Adrenal gland (tissue), 12 donors: Measurements from ENCODE around the gene ATP9A. TPM values are rescaled to one million over a fixed set of nuclear protein-coding genes. Genes with fewer than 3 reads are reported as not detected.
A peak's percentile ranks its signal among the peaks of the same experiment; 100 is the strongest.

Experiments used
- DNase-seq, 7 donors: peaks; one replicate each; pipeline ENCODE4 v3.0.0-alpha.2; 2019 to 2020
- H3K27ac ChIP-seq, 5 donors: fragments of 200-600 bp; sonication (generic) in 4 of 5; 1 replicate in 3 of 5; 2 replicates in 2 of 5; pipeline versions ENCODE4 v1.5.1 to v1.8.0; 2016 to 2020; ENCODE audit warnings: mild to moderate bottlenecking in 1 of 5
- H3K27me3 ChIP-seq: fragments of 200-600 bp; 2 replicates; pipeline ENCODE4 v1.8.0; 2021
- H3K36me3 ChIP-seq, 2 donors: fragments of 200-600 bp; replicated peaks in 1 of 2; 1 replicate in 1 of 2; 2 replicates in 1 of 2; pipeline versions ENCODE4 v1.5.1 to v1.8.0; 2018 to 2022
- H3K4me1 ChIP-seq, 2 donors: fragments of 200-600 bp; replicated peaks in 1 of 2; 1 replicate in 1 of 2; 2 replicates in 1 of 2; pipeline versions ENCODE4 v1.5.1 to v1.8.0; 2018 to 2021
- H3K4me3 ChIP-seq, 4 donors: fragments of 200-600 bp; sonication (generic) in 3 of 4; one replicate each; pipeline ENCODE4 v1.5.1; 2016 to 2018
- H3K9me3 ChIP-seq, 3 donors: fragments of 200-600 bp; sonication (generic) in 1 of 3; replicated peaks in 1 of 3; 1 replicate in 2 of 3; 2 replicates in 1 of 3; pipeline versions ENCODE4 v1.5.1 to v1.8.0; 2016 to 2021
- POLR2A ChIP-seq, 2 donors: fragments of 450-650 bp; IDR thresholded peaks; one replicate each; pipeline ENCODE4 v1.6.1; 2017; ENCODE audit warnings: antibody characterized with exemption in 2 of 2, mild to moderate bottlenecking in 2 of 2, moderate library complexity in 1 of 2
- WGBS, 4 donors: extraction: QIAGEN DNeasy Blood & Tissue Kit in 2 of 4; methylation state at CpG; one replicate each; pipeline versions ENCODE4 v1.1.5 to v1.1.7; 2013 to 2017; 5-methylcytosine and 5-hydroxymethylcytosine counted together
- intact Hi-C, 2 donors: fragments of 100-400 bp; cut with DNase I; formaldehyde crosslinking; loops; one replicate each; pipeline versions ENCODE4 v1.14.1 to v1.15.0; 2022 to 2023
- polyA plus RNA-seq, 3 donors: library from polyadenylated mRNA; stranded (reverse); fragments of 200-250 nt in 2 of 3; fragments of 350-450 nt in 1 of 3; fragmentation: Illumina TruSeq in 1 of 3; extraction: RNeasy Lipid Tissue Mini Kit (QIAGEN cat#74804) in 1 of 3; gene quantifications; one replicate each; pipeline ENCODE4 v1.2.3, GENCODE V29; 2013 to 2014
- total RNA-seq, 9 donors: library from RNA; depleted of rRNA in 4 of 9; stranded (reverse); fragments of >200 nt in 4 of 9; fragments of 120-200 nt in 1 of 9; fragmentation: NEBNext Ultra II Directional in 1 of 9; extraction: Animal tissue kit (Norgen Biotek cat#: 25700) in 1 of 9; gene quantifications; one replicate each; pipeline versions ENCODE4 v1.1.0 to v1.2.4, GENCODE V29; 2013 to 2023
- TF ChIP-seq, protein P1 (sequence below), 6 experiments: fragments of 450-650 bp in 4 of 6; fragments of 200-600 bp in 2 of 6; sonication (generic) in 1 of 6; IDR thresholded peaks; 1 replicate in 5 of 6; 2 replicates in 1 of 6; pipeline versions ENCODE4 v1.5.1 to v1.8.0; 2016 to 2021; ENCODE audit warnings: antibody characterized with exemption in 6 of 6, mild to moderate bottlenecking in 2 of 6, moderate library complexity in 1 of 6
- donor health status: healthy with polysubstance abuse.
- donor health status: Bipolar disorder and iron deficiency.
- donor health status: DM: yes; HTN: yes; CAD: no.
- donor health status: DM: no; HTN: no; CAD: no.
- donor health status: DM: no; HTN: no; CAD: no.
- donor health status: DM: yes; HTN: yes; CAD: no.

Gene ATP9A
- total and polyA plus RNA-seq, 12 donors, result 3.7 to 34.5 (median 16.7) TPM

DNA sequence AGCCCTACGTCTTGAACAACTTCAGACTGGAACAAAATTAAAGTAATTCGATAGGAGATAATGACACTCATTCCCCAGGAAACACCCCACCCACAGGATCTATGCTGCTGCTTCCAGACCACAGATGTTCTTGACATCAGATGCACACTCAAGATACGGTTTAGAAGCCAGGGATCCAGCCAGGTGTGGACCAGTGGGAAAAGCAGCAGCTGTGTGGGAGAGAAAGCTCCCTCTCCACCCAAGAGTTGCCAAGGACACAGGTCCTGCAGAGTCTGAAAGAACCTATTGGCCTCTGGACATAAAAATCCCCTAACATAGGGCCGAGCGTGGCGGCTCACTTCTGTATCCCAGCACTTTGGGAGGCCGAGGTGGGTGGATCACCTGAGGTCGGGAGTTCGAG lies 133.9 kb downstream of the ATP9A start:
- Histone ChIP-seq H3K4me3 (no peak overlapping the region), H3K9me3 (no peaks in the 10 kb centered on the region), H3K27ac (no peak overlapping the region), H3K36me3 (no peaks in the 10 kb centered on the region), H3K4me1 (peaks cover 0 to 18% of the 10 kb centered on the region in 2 donors), H3K27me3 (no peaks in the 10 kb centered on the region)
- no peak for DNase-seq
- WGBS, 4 donors, result 85 to 88% (median 87%) methylated on average over 9 of the region's 9 CpGs
- intact Hi-C loops, result no loop called here
- no peak for TF ChIP-seq POLR2A (IDR thresholded peaks at IDR 0.05)
- TF ChIP-seq, protein P1, sequence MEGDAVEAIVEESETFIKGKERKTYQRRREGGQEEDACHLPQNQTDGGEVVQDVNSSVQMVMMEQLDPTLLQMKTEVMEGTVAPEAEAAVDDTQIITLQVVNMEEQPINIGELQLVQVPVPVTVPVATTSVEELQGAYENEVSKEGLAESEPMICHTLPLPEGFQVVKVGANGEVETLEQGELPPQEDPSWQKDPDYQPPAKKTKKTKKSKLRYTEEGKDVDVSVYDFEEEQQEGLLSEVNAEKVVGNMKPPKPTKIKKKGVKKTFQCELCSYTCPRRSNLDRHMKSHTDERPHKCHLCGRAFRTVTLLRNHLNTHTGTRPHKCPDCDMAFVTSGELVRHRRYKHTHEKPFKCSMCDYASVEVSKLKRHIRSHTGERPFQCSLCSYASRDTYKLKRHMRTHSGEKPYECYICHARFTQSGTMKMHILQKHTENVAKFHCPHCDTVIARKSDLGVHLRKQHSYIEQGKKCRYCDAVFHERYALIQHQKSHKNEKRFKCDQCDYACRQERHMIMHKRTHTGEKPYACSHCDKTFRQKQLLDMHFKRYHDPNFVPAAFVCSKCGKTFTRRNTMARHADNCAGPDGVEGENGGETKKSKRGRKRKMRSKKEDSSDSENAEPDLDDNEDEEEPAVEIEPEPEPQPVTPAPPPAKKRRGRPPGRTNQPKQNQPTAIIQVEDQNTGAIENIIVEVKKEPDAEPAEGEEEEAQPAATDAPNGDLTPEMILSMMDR (IDR thresholded peaks at IDR 0.05), result no peak

DNA sequence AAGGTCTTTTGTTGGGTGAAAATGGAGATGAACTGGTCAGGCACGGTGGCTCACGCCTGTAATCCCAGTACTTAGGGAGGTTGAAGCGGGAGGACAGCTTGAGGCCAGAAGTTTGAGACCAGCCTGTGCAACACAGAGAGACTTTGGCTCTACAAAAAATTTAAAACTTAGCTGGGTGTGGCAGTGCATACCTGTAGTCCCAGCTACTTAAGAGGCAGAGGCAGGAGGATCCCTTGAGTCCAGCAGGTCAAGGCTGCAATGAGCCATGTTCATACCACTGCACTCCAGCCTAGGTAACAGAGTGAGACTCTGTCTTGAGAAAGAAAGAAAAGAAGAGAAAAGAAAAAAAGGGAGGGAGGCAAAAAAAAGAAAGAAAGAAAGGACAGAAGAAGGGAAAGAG lies 134.8 kb downstream of the ATP9A start:
- WGBS, 4 donors, result 92 to 97% (median 93%) methylated on average over 3 of the region's 3 CpGs
- Histone ChIP-seq H3K27ac (no peak overlapping the region), H3K4me1 (peaks cover 0 to 21% of the 10 kb centered on the region in 2 donors)

DNA sequence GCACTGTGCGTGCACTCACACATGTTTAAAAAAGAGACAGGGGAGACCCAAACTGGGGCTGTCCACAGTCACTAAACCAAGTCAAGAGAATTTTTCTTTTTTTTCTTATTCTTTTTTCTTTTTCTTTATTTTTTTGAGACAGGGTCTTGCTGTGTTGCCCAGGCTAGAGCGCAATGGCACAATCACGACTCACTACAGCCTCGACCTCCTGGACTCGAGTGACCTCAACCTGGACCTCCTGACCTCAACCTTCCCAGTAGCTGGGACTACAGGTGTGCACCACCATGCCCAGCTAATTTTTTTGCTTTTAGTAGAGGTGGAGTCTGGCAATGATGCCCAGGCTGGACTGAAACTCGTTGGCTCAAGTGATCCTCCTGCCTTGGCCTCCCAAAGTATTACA lies 136.2 kb downstream of the ATP9A start:
- Histone ChIP-seq H3K9me3 (no peaks in the 10 kb centered on the region), H3K27me3 (no peaks in the 10 kb centered on the region), H3K4me1 (peaks cover 0 to 21% of the 10 kb centered on the region in 2 donors), H3K36me3 (no peaks in the 10 kb centered on the region), H3K27ac (peak overlapping the region in 3 of 5 donors; percentile 70 to 88 (median 80)), H3K4me3 (no peak overlapping the region)
- 79 to 95% (median 83%) methylated on average over 6 of the region's 6 CpGs for WGBS, 4 donors
- no peak for DNase-seq
- intact Hi-C loops, result no loop called here
- TF ChIP-seq POLR2A (IDR thresholded peaks at IDR 0.05), result no peak
- TF ChIP-seq, protein P1 (IDR thresholded peaks at IDR 0.05), result no peak

More for the DNA sequence above, 134.8 kb downstream of the ATP9A start:
- H3K9me3 ChIP-seq, result no peaks in the 10 kb centered on the region
- TF ChIP-seq, protein P1 (IDR thresholded peaks at IDR 0.05), result no peak
- TF ChIP-seq POLR2A (IDR thresholded peaks at IDR 0.05), result no peak
- H3K4me3 ChIP-seq, result no peak overlapping the region
- no peaks in the 10 kb centered on the region for H3K27me3 ChIP-seq
- no peak for DNase-seq
- intact Hi-C loops, result no loop called here
- H3K36me3 ChIP-seq, result no peaks in the 10 kb centered on the region

DNA sequence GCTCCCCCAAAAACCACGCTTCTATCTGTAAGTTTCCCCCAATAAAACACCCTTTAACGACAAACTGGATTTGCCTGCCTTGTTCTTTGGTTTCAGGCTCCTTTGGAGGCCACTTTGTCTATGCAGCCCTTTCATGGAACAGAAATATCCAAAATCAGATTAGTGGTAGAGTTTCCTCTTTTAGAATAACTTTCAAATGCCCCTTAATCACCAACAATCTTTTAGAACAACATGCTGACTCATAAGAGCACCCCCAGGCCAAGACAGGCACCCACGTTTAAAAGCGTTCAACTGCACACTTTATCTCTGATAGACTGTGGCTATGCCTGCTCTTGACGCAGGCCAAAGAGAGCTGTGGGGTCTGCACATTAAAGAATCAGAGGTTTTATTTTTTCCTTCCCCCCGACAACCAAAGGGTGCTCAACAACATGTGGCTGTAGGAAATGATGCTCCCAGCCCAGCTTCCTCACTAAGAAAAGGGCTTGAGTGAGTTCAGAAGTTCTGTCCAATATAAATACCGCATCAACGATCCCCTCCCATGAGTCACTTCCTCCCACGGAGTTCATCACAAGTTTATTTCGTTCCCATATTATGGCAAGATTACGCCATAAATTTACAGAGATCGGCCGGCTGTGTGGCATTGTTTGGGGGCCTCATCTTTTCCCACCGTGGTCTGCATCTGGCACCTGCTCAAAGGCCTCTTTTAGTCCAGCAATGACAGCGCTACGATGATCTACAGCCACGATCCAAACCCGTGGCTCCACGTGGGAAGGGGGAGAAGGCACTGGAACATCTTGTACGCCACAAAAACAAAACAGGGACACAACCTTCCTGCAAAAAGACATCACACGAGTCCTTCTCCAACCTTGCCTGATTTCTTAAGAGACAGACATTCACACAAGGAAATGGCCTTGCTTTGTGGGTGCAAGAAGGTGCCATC lies 136.9 kb downstream of the ATP9A start:
- Histone ChIP-seq H3K9me3 (no peaks in the 10 kb centered on the region), H3K27ac (peak overlapping the region; percentile 15 to 88 (median 70)), H3K36me3 (no peaks in the 10 kb centered on the region), H3K4me1 (peaks cover 0 to 21% of the 10 kb centered on the region in 2 donors), H3K27me3 (no peaks in the 10 kb centered on the region), H3K4me3 (no peak overlapping the region)
- intact Hi-C loops, result no loop called here
- DNase-seq, result peak in 6 of 7 donors; percentile 41 to 84 (median 56)
- TF ChIP-seq, protein P1 (IDR thresholded peaks at IDR 0.05), result no peak
- TF ChIP-seq POLR2A (IDR thresholded peaks at IDR 0.05), result no peak
- 43 to 55% (median 46%) methylated on average over 21 of the region's 21 CpGs for WGBS, 4 donors
